Caco-2 (cell line): ENCODE results near the gene FRMD8. TPM values are rescaled to one million over a fixed set of nuclear protein-coding genes. Genes with fewer than 3 reads are reported as not detected.

ENCODE experiments used
- BruUV-seq: library from RNA; stranded (reverse); fragments of 400-500 nt; replicated peaks from 2 replicates; lab custom pipeline; 2021; lab: Mats Ljungman, UMichigan
- CTCF ChIA-PET: fragments of 300-600 bp; sonication (Branson Sonifier 250); formaldehyde crosslinking; loops from one replicate; lab custom pipeline; 2022; ENCODE audit warnings: antibody characterized with exemption; lab: Charles Lee
- POLR2A ChIA-PET: fragments of 300-600 bp; sonication (Branson Sonifier 250); formaldehyde crosslinking; loops from one replicate; lab custom pipeline; 2022; ENCODE audit warnings: antibody characterized with exemption; lab: Charles Lee
- DNase-seq, 2 experiments: peaks; one replicate each; pipeline versions ENCODE4 v3.0.0 to v3.0.0-alpha.2; 2020 to 2022
- H3K27me3 ChIP-seq: replicated peaks from 2 replicates; pipeline ENCODE4 v1.6.0; 2011; ENCODE audit warnings: low read length; ENCODE audit not compliant: control insufficient read depth, insufficient read depth
- H3K36me3 ChIP-seq: 2 replicates; pipeline ENCODE4 v1.5.1; 2011; ENCODE audit warnings: low read length; ENCODE audit not compliant: control insufficient read depth, insufficient read depth
- H3K4me1 ChIP-seq: fragments of 250-450 bp; sonication (Bioruptor Pico); 2 replicates; pipeline ENCODE4 v1.5.1; 2020; ENCODE audit warnings: mild to moderate bottlenecking
- H3K4me3 ChIP-seq: 2 replicates; pipeline ENCODE4 v1.5.1; 2011; ENCODE audit warnings: low read depth, mild to moderate bottlenecking, control low read depth, low read length
- H3K9me3 ChIP-seq: fragments of 250-450 bp; sonication (Bioruptor Pico); 2 replicates; pipeline ENCODE4 v1.5.1; 2020; ENCODE audit warnings: mild to moderate bottlenecking, moderate library complexity
- H3K27ac Mint-ChIP-seq: one replicate; pipeline ENCODE4 v1.8.0; 2022; ENCODE audit warnings: mixed read lengths; ENCODE audit not compliant: unreplicated experiment
- H3K27me3 Mint-ChIP-seq: one replicate; pipeline ENCODE4 v1.8.0; 2022; ENCODE audit warnings: mixed read lengths; ENCODE audit not compliant: insufficient read depth, unreplicated experiment
- H3K36me3 Mint-ChIP-seq: one replicate; pipeline ENCODE4 v1.8.0; 2022; ENCODE audit warnings: mild to moderate bottlenecking, mixed read lengths; ENCODE audit not compliant: insufficient read depth, unreplicated experiment
- H3K4me1 Mint-ChIP-seq: one replicate; pipeline ENCODE4 v1.8.0; 2022; ENCODE audit warnings: low read depth, mixed read lengths; ENCODE audit not compliant: unreplicated experiment
- H3K4me3 Mint-ChIP-seq: one replicate; pipeline ENCODE4 v1.8.0; 2022; ENCODE audit warnings: mild to moderate bottlenecking, moderate library complexity, mixed read lengths; ENCODE audit not compliant: unreplicated experiment
- H3K9me3 Mint-ChIP-seq: one replicate; pipeline ENCODE4 v1.8.0; 2022; ENCODE audit warnings: mixed read lengths; ENCODE audit not compliant: unreplicated experiment
- CTCF ChIP-seq, 2 experiments: fragments of 200-600 bp in 1 of 2; IDR thresholded peaks; 1 replicate in 1 of 2; 2 replicates in 1 of 2; pipeline versions ENCODE4 v1.5.1 to v1.8.0; 2011 to 2022; ENCODE audit warnings: antibody characterized with exemption in 1 of 2, control low read depth in 1 of 2, inconsistent platforms in 1 of 2, low read depth in 1 of 2, low read length in 1 of 2, mild to moderate bottlenecking in 1 of 2, moderate library complexity in 1 of 2; ENCODE audit not compliant: insufficient read depth in 1 of 2, severe bottlenecking in 1 of 2, unreplicated experiment in 1 of 2
- intact Hi-C: fragments of 100-400 bp; cut with micrococcal nuclease; formaldehyde crosslinking; loops from one replicate; pipeline ENCODE4 v1.10.0; 2022; ENCODE audit not compliant: unreplicated experiment
- total RNA-seq: library from RNA; stranded (reverse); gene quantifications from 2 replicates; pipeline ENCODE4 v1.2.3, GENCODE V29; 2022

Gene FRMD8
- total RNA-seq, 1 experiment from 2014 or later: 38.2 TPM

- Mint-ChIP-seq H3K27me3 (no peaks in the 10 kb centered on the region), H3K4me3 (peak overlapping the region; percentile 94), H3K36me3 (peaks cover 48% of the 10 kb centered on the region), H3K27ac (peak overlapping the region; percentile 70), H3K9me3 (no peaks in the 10 kb centered on the region), H3K4me1 (peaks cover 44% of the 10 kb centered on the region)
- CTCF ChIA-PET: interaction anchor here (0.5 to 1.5 kb wide), 2 partner anchors 16 to 80 kb away, joined by 3 to 7 read pairs; no protein-coding TSS in a partner anchor
- peak; percentile 74 to 77 for DNase-seq
- intact Hi-C loops: no loop called here
- no TSS peak for BruUV-seq
- H3K4me1 ChIP-seq: peaks cover 28% of the 10 kb centered on the region
- peak overlapping the region; percentile 62 for H3K4me3 ChIP-seq
- H3K27me3 ChIP-seq: no peaks in the 10 kb centered on the region
- TF ChIP-seq CTCF (IDR thresholded peaks at IDR 0.05; ENCODE audit: insufficient read depth in 1 of 2, low read depth in 1 of 2, low read length in 1 of 2, severe bottlenecking in 1 of 2, unreplicated experiment in 1 of 2): no peak
- H3K36me3 ChIP-seq: peaks cover 1% of the 10 kb centered on the region
- POLR2A ChIA-PET: interaction anchor here (0.5 to 0.8 kb wide), 3 partner anchors 61 to 154 kb away, joined by 3 to 8 read pairs (median 3); no protein-coding TSS in a partner anchor
- no peaks in the 10 kb centered on the region for H3K9me3 ChIP-seq
Measured at GRCh38 chr11:65355013-65355775, 31.2 kb upstream of the FRMD8 start.

GRCh38 chr11:65355776-65356393, 30.6 kb upstream of the FRMD8 start:
- H3K4me3 ChIP-seq: peak overlapping the region; percentile 62

More at GRCh38 chr11:65355776-65356393, 30.6 kb upstream of the FRMD8 start:
- TF ChIP-seq CTCF (IDR thresholded peaks at IDR 0.05; ENCODE audit: insufficient read depth in 1 of 2, low read depth in 1 of 2, low read length in 1 of 2, severe bottlenecking in 1 of 2, unreplicated experiment in 1 of 2): no peak
- H3K27me3 Mint-ChIP-seq: no peaks in the 10 kb centered on the region
- no TSS peak for BruUV-seq
- H3K9me3 Mint-ChIP-seq: no peaks in the 10 kb centered on the region
- ChIA-PET CTCF (interaction anchor here (0.5 to 1.5 kb wide), 2 partner anchors 15 to 63 kb away, joined by 7 read pairs; no protein-coding TSS in a partner anchor), POLR2A (interaction anchor here (0.6 to 0.8 kb wide), 2 partner anchors 60 to 123 kb away, joined by 3 read pairs; no protein-coding TSS in a partner anchor)
- intact Hi-C loops: no loop called here
- Histone ChIP-seq H3K9me3 (no peaks in the 10 kb centered on the region), H3K4me1 (peaks cover 28% of the 10 kb centered on the region), H3K27me3 (no peaks in the 10 kb centered on the region), H3K36me3 (peaks cover 1% of the 10 kb centered on the region)
- peak overlapping the region; percentile 70 for H3K27ac Mint-ChIP-seq
- peaks cover 46% of the 10 kb centered on the region for H3K36me3 Mint-ChIP-seq
- peaks cover 44% of the 10 kb centered on the region for H3K4me1 Mint-ChIP-seq
- DNase-seq: no peak
- H3K4me3 Mint-ChIP-seq: peak overlapping the region; percentile 94
